Mesothelial cell of epicardium (in vitro differentiated cells): ENCODE measurements around the gene TMEM150B. TPM values are rescaled to one million over a fixed set of nuclear protein-coding genes. Genes with fewer than 3 reads are reported as not detected.

Experiments
- DNase-seq, 2 experiments: peaks; one replicate each; pipeline ENCODE4 v3.0.0; 2021; ENCODE audit warnings: low spot score in 2 of 2; ENCODE audit not compliant: unreplicated experiment in 2 of 2
- H3K27ac Mint-ChIP-seq: 2 replicates; pipeline ENCODE4 v1.8.0; 2021; ENCODE audit warnings: mixed read lengths
- H3K27me3 Mint-ChIP-seq: 2 replicates; pipeline ENCODE4 v1.8.0; 2021; ENCODE audit warnings: low read depth, mixed read lengths
- H3K36me3 Mint-ChIP-seq: 2 replicates; pipeline ENCODE4 v1.8.0; 2021; ENCODE audit warnings: mixed read lengths
- H3K4me1 Mint-ChIP-seq: 2 replicates; pipeline ENCODE4 v1.8.0; 2021; ENCODE audit warnings: mixed read lengths
- H3K4me3 Mint-ChIP-seq: 2 replicates; pipeline ENCODE4 v1.8.0; 2021; ENCODE audit warnings: mild to moderate bottlenecking, moderate library complexity, mixed read lengths
- H3K9me3 Mint-ChIP-seq: 2 replicates; pipeline ENCODE4 v1.8.0; 2021; ENCODE audit warnings: mixed read lengths
- CTCF ChIP-seq: fragments of 200-600 bp; sonication (generic); IDR thresholded peaks from one replicate; pipeline ENCODE4 v1.5.0; 2021; ENCODE audit warnings: antibody characterized with exemption; ENCODE audit not compliant: unreplicated experiment
- total RNA-seq: library from RNA; stranded (reverse); gene quantifications from 3 replicates; pipeline ENCODE4 v1.2.1, GENCODE V29; 2021

Gene TMEM150B
- total RNA-seq, 1 donor from 2014 or later: not detected

GRCh38 chr19:55320844-55321419 lies 4.2 kb downstream of the TMEM150B start:
- peaks cover 6% of the 10 kb centered on the region for H3K4me1 Mint-ChIP-seq
- DNase-seq: no peak

GRCh38 chr19:55319785-55320184 lies 5.4 kb downstream of the TMEM150B start:
- peak in 1 of 2 experiments; percentile 72 for DNase-seq
- no peaks in the 10 kb centered on the region for H3K9me3 Mint-ChIP-seq
- H3K4me3 Mint-ChIP-seq: peak overlapping the region; percentile 70
- peaks cover 6% of the 10 kb centered on the region for H3K4me1 Mint-ChIP-seq
- H3K36me3 Mint-ChIP-seq: no peaks in the 10 kb centered on the region
- no peaks in the 10 kb centered on the region for H3K27me3 Mint-ChIP-seq
- no peak for TF ChIP-seq CTCF
- peak overlapping the region; percentile 57 for H3K27ac Mint-ChIP-seq

More at GRCh38 chr19:55320844-55321419, 4.2 kb downstream of the TMEM150B start:
- no peaks in the 10 kb centered on the region for H3K9me3 Mint-ChIP-seq
- no peaks in the 10 kb centered on the region for H3K27me3 Mint-ChIP-seq
- no peak overlapping the region for H3K27ac Mint-ChIP-seq
- H3K4me3 Mint-ChIP-seq: no peak overlapping the region
- H3K36me3 Mint-ChIP-seq: no peaks in the 10 kb centered on the region
- no peak for TF ChIP-seq CTCF

DNA sequence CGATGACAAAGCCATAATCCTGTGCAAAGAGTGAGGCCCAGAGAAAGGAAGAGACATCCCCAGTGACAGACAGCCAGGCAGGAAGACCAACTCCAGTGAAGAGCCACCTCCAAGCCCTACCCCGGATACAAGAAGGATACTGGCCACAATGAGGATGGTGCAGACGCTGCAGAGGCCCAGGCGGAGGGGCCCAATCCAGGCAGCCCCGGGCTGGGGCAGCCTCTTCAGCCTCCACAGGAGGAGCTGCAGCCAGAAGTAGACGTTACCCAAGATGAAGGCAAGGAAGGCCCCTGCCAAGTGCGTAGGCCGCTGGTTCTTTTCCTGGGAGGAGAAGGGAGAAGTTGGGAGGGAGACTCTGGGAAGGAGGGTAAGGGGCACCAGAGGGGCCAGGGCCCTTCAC lies 8.5 kb downstream of the TMEM150B start:
- H3K4me1 Mint-ChIP-seq: peaks cover 12% of the 10 kb centered on the region
- H3K9me3 Mint-ChIP-seq: no peaks in the 10 kb centered on the region
- H3K36me3 Mint-ChIP-seq: no peaks in the 10 kb centered on the region
- H3K4me3 Mint-ChIP-seq: no peak overlapping the region
- no peaks in the 10 kb centered on the region for H3K27me3 Mint-ChIP-seq
- no peak overlapping the region for H3K27ac Mint-ChIP-seq
- TF ChIP-seq CTCF: no peak
- no peak for DNase-seq

DNA sequence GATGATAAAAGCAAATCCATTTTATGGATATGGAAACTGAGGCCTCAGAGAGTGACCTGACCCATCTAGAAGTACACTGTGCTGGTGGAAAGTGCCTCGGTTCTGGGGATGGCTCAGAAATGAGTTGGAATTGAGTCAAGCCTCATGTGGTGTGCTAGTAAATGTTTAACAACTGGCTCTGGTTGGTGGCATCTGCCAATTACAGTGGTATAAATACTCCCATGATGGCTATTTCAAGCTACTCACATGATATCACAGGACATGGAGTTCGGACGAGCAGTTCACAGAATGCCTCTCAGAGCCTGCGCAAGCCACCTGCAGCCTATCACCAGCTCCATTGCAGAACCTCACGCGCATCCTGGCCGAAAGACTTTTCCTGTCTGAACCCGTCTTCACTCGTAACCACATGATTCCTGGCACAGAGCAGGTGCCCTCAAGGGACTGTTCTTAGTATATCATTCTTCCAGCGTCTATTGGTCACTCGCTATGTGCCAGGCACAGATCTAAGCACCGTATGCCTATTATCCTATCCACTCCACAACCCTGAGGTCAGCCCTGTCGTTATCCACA lies 9.1 kb downstream of the TMEM150B start:
- no peak overlapping the region for H3K27ac Mint-ChIP-seq
- H3K27me3 Mint-ChIP-seq: no peaks in the 10 kb centered on the region
- H3K4me1 Mint-ChIP-seq: peaks cover 12% of the 10 kb centered on the region
- no peak for TF ChIP-seq CTCF
- H3K4me3 Mint-ChIP-seq: no peak overlapping the region
- H3K36me3 Mint-ChIP-seq: no peaks in the 10 kb centered on the region
- H3K9me3 Mint-ChIP-seq: no peaks in the 10 kb centered on the region
- DNase-seq: no peak

- no peak overlapping the region for H3K27ac Mint-ChIP-seq
- peaks cover 6% of the 10 kb centered on the region for H3K4me1 Mint-ChIP-seq
- peaks cover 5% of the 10 kb centered on the region for H3K36me3 Mint-ChIP-seq
- H3K4me3 Mint-ChIP-seq: no peak overlapping the region
- no peaks in the 10 kb centered on the region for H3K27me3 Mint-ChIP-seq
- no peaks in the 10 kb centered on the region for H3K9me3 Mint-ChIP-seq
- DNase-seq: no peak
- TF ChIP-seq CTCF: no peak
Measured at GRCh38 chr19:55314396-55314795, 10.7 kb downstream of the TMEM150B start.
